SIG-M5 treated with dmso at 0.1 percent for 504 hours (cell line): Measurements from ENCODE around the gene SEC11A.
"Not testable (repeated sequence)": the region's sequence is repeated elsewhere in the genome, so short reads cannot be mapped to it uniquely, and the experiment has no call there.

Experiments
- DNase-seq: peaks from one replicate; lab custom pipeline; 2025; ENCODE audit not compliant: unreplicated experiment; lab: John Stamatoyannopoulos, UW

Gene SEC11A

GRCh38 chr15:84740691-84741090 lies 24.8 kb upstream of the SEC11A start:
- no peak for DNase-seq

GRCh38 chr15:84737005-84737404 lies 21.1 kb upstream of the SEC11A start:
- DNase-seq = no peak

GRCh38 chr15:84736375-84736774 lies 20.4 kb upstream of the SEC11A start:
- DNase-seq = no peak

- not testable (repeated sequence) for DNase-seq
These were observed 19.6 kb upstream of the SEC11A start for GRCh38 chr15:84735480-84736061.

GRCh38 chr15:84734794-84735479 lies 19.0 kb upstream of the SEC11A start:
- DNase-seq = peak; percentile 90

GRCh38 chr15:84731774-84732173 lies 15.8 kb upstream of the SEC11A start:
- DNase-seq = no peak

- no peak for DNase-seq
These were observed 11.5 kb upstream of the SEC11A start for GRCh38 chr15:84727429-84727828.

GRCh38 chr15:84725001-84725491 lies 9.1 kb upstream of the SEC11A start:
- peak; percentile 97 for DNase-seq

- no peak for DNase-seq
These were observed 6.7 kb upstream of the SEC11A start for GRCh38 chr15:84722628-84723027.

- no peak for DNase-seq
These were observed 5.4 kb upstream of the SEC11A start for GRCh38 chr15:84721371-84721770.

- peak; percentile 12 for DNase-seq
These were observed 401 bp downstream of the SEC11A start for GRCh38 chr15:84715441-84716035.

- DNase-seq = peak; percentile 47
These were observed 1.1 kb downstream of the SEC11A start for GRCh38 chr15:84714821-84715220.

- DNase-seq = no peak
These were observed 1.6 kb downstream of the SEC11A start for GRCh38 chr15:84714372-84714771.

- no peak for DNase-seq
These were observed 12.1 kb downstream of the SEC11A start for GRCh38 chr15:84703808-84704207.

GRCh38 chr15:84702961-84703482 lies 12.9 kb downstream of the SEC11A start:
- DNase-seq = no peak

- no peak for DNase-seq
These were observed 16.3 kb downstream of the SEC11A start for GRCh38 chr15:84699538-84700191.

- no peak for DNase-seq
These were observed 18.5 kb downstream of the SEC11A start for GRCh38 chr15:84697236-84697990.

- DNase-seq = no peak
These were observed 19.2 kb downstream of the SEC11A start for GRCh38 chr15:84696757-84697156.

- no peak for DNase-seq
These were observed 25.6 kb downstream of the SEC11A start for GRCh38 chr15:84690342-84690741.

GRCh38 chr15:84689858-84690257 lies 26.1 kb downstream of the SEC11A start:
- no peak for DNase-seq

- not testable (repeated sequence) for DNase-seq
These were observed 29.5 kb downstream of the SEC11A start for GRCh38 chr15:84686446-84686845.
